Gastroesophageal sphincter (tissue), 4 donors: ENCODE results near the gene ABHD2. TPM values are rescaled to one million over a fixed set of nuclear protein-coding genes. Genes with fewer than 3 reads are reported as not detected.

Experiments
- ATAC-seq: fragments of 150-250 bp; one replicate; pipeline ENCODE4 v1.9.1; 2016; ENCODE audit warnings: mild to moderate bottlenecking, moderate library complexity
- H3K27ac ChIP-seq, 4 donors: fragments of 200-600 bp; sonication (generic) in 3 of 4; 1 replicate in 3 of 4; 2 replicates in 1 of 4; pipeline ENCODE4 v1.5.1; 2016 to 2019
- H3K27me3 ChIP-seq: fragments of 200-600 bp; sonication (generic); one replicate; pipeline ENCODE4 v1.5.1; 2019
- H3K36me3 ChIP-seq, 2 donors: fragments of 200-600 bp; sonication (generic); one replicate each; pipeline ENCODE4 v1.5.1; 2019; ENCODE audit warnings: control low read depth in 1 of 2
- H3K4me1 ChIP-seq, 3 donors: fragments of 200-600 bp; sonication (generic); 1 replicate in 2 of 3; 2 replicates in 1 of 3; pipeline ENCODE4 v1.5.1; 2016 to 2019; ENCODE audit warnings: control low read depth in 2 of 3
- H3K4me3 ChIP-seq, 2 donors: fragments of 200-600 bp; sonication (generic); one replicate each; pipeline ENCODE4 v1.5.1; 2019; ENCODE audit warnings: mild to moderate bottlenecking in 1 of 2, moderate library complexity in 1 of 2
- H3K9me3 ChIP-seq, 3 donors: fragments of 200-600 bp; sonication (generic); one replicate each; pipeline ENCODE4 v1.5.1; 2017 to 2019; ENCODE audit warnings: control low read depth in 2 of 3
- CTCF ChIP-seq, 4 experiments: fragments of 200-600 bp in 2 of 4; fragments of 450-650 bp in 2 of 4; sonication (generic) in 1 of 4; IDR thresholded peaks; one replicate each; pipeline ENCODE4 v1.5.1; 2017 to 2019; ENCODE audit warnings: antibody characterized with exemption in 4 of 4, mild to moderate bottlenecking in 2 of 4, moderate library complexity in 2 of 4
- EP300 ChIP-seq: sonication (generic); formaldehyde crosslinking; IDR thresholded peaks from one replicate; pipeline ENCODE4 v1.6.1; 2017; ENCODE audit warnings: antibody characterized with exemption, mild to moderate bottlenecking
- POLR2A ChIP-seq, 2 donors: fragments of 450-650 bp; IDR thresholded peaks; one replicate each; pipeline ENCODE4 v1.6.1; 2017; ENCODE audit warnings: antibody characterized with exemption in 2 of 2, mild to moderate bottlenecking in 2 of 2, moderate library complexity in 1 of 2
- POLR2AphosphoS5 ChIP-seq: sonication (generic); formaldehyde crosslinking; IDR thresholded peaks from one replicate; pipeline ENCODE4 v1.6.1; 2017; ENCODE audit warnings: antibody characterized with exemption
- WGBS, 2 donors: methylation state at CpG; one replicate each; pipeline ENCODE4 v1.1.5; 2018; ENCODE audit warnings: low coverage in 1 of 2; 5-methylcytosine and 5-hydroxymethylcytosine counted together
- total RNA-seq, 4 donors: library from RNA; depleted of rRNA; stranded (reverse); fragments of >200 nt; gene quantifications; one replicate each; pipeline ENCODE4 v1.1.0, GENCODE V29; 2016

Gene ABHD2
- total RNA-seq, 4 donors from 2014 or later, result 54.6 to 108 (median 75.9) TPM

GRCh38 chr15:89051875-89052274, 36.4 kb upstream of the ABHD2 start:
- no peaks in the 10 kb centered on the region for H3K9me3 ChIP-seq
- TF ChIP-seq CTCF (IDR thresholded peaks at IDR 0.05) (no peak), EP300 (no peak), POLR2AphosphoS5 (peak; percentile 39)
- no peaks in the 10 kb centered on the region for H3K27me3 ChIP-seq
- H3K27ac ChIP-seq, result peak overlapping the region; percentile 29 to 74 (median 48)
- H3K36me3 ChIP-seq, result no peaks in the 10 kb centered on the region
- no peak overlapping the region for H3K4me3 ChIP-seq
- WGBS, 2 donors, result 0 to 33% methylated on average over 1 to 2 of the region's 2 CpGs
- peaks cover 0 to 25% (median 0%) of the 10 kb centered on the region in 3 donors for H3K4me1 ChIP-seq
- ATAC-seq, result peak; percentile 51

GRCh38 chr15:89052474-89052873, 35.8 kb upstream of the ABHD2 start:
- Histone ChIP-seq H3K4me1 (peaks cover 0 to 30% (median 0%) of the 10 kb centered on the region in 3 donors), H3K27ac (peak overlapping the region; percentile 29 to 74 (median 48)), H3K4me3 (no peak overlapping the region), H3K27me3 (no peaks in the 10 kb centered on the region), H3K36me3 (no peaks in the 10 kb centered on the region), H3K9me3 (no peaks in the 10 kb centered on the region)
- WGBS, 2 donors, result 70 to 74% methylated on average over 2 to 3 of the region's 3 CpGs
- no peak for TF ChIP-seq POLR2A (IDR thresholded peaks at IDR 0.05)
- no peak for TF ChIP-seq CTCF (IDR thresholded peaks at IDR 0.05)
- no peak for TF ChIP-seq POLR2AphosphoS5
- no peak for TF ChIP-seq EP300
- ATAC-seq, result no peak

GRCh38 chr15:89054873-89055272, 33.4 kb upstream of the ABHD2 start:
- Histone ChIP-seq H3K27me3 (no peaks in the 10 kb centered on the region), H3K27ac (no peak overlapping the region), H3K36me3 (no peaks in the 10 kb centered on the region), H3K4me3 (no peak overlapping the region), H3K4me1 (peaks cover 0 to 38% (median 2%) of the 10 kb centered on the region in 3 donors), H3K9me3 (no peaks in the 10 kb centered on the region)
- WGBS, 2 donors, result 91 to 100% methylated on average over 1 to 6 of the region's 6 CpGs
- no peak for ATAC-seq
- no peak for TF ChIP-seq EP300
- no peak for TF ChIP-seq POLR2A (IDR thresholded peaks at IDR 0.05)
- TF ChIP-seq CTCF (IDR thresholded peaks at IDR 0.05), result no peak

- H3K4me1 ChIP-seq, result peaks cover 0 to 24% (median 2%) of the 10 kb centered on the region in 3 donors
- no peaks in the 10 kb centered on the region for H3K36me3 ChIP-seq
- TF ChIP-seq EP300 (no peak), POLR2A (IDR thresholded peaks at IDR 0.05) (no peak), POLR2AphosphoS5 (peak; percentile 31), CTCF (IDR thresholded peaks at IDR 0.05) (peak; percentile 95 to 99 (median 98))
- WGBS, 2 donors, result 32 to 42% methylated on average over 6 to 7 of the region's 13 CpGs
- H3K9me3 ChIP-seq, result no peaks in the 10 kb centered on the region
- H3K4me3 ChIP-seq, result no peak overlapping the region
- no peaks in the 10 kb centered on the region for H3K27me3 ChIP-seq
- no peak overlapping the region for H3K27ac ChIP-seq
- ATAC-seq, result peak; percentile 80
Observed at GRCh38 chr15:89057506-89058133, 30.6 kb upstream of the ABHD2 start.

GRCh38 chr15:89058376-89058775, 29.9 kb upstream of the ABHD2 start:
- no peak for ATAC-seq
- Histone ChIP-seq H3K4me3 (no peak overlapping the region), H3K9me3 (no peaks in the 10 kb centered on the region), H3K36me3 (no peaks in the 10 kb centered on the region), H3K27ac (no peak overlapping the region), H3K4me1 (peaks cover 0 to 17% (median 2%) of the 10 kb centered on the region in 3 donors), H3K27me3 (no peaks in the 10 kb centered on the region)
- TF ChIP-seq POLR2A (IDR thresholded peaks at IDR 0.05) (no peak), POLR2AphosphoS5 (no peak), CTCF (IDR thresholded peaks at IDR 0.05) (no peak), EP300 (no peak)
- WGBS, 2 donors, result 95% methylated on average over 4 of the region's 4 CpGs; no CpG with 5 or more reads in 1 of the 2 donors
